HG03280 (cell line): Measurements from ENCODE around the gene STAT6.

Experiments
- ATAC-seq: cut with Tn5 transposase; IDR thresholded peaks from one replicate; pipeline ENCODE4 v1.9.1; 2021; ENCODE audit warnings: mild to moderate bottlenecking, moderate library complexity; ENCODE audit not compliant: unreplicated experiment

The STAT6 gene

DNA sequence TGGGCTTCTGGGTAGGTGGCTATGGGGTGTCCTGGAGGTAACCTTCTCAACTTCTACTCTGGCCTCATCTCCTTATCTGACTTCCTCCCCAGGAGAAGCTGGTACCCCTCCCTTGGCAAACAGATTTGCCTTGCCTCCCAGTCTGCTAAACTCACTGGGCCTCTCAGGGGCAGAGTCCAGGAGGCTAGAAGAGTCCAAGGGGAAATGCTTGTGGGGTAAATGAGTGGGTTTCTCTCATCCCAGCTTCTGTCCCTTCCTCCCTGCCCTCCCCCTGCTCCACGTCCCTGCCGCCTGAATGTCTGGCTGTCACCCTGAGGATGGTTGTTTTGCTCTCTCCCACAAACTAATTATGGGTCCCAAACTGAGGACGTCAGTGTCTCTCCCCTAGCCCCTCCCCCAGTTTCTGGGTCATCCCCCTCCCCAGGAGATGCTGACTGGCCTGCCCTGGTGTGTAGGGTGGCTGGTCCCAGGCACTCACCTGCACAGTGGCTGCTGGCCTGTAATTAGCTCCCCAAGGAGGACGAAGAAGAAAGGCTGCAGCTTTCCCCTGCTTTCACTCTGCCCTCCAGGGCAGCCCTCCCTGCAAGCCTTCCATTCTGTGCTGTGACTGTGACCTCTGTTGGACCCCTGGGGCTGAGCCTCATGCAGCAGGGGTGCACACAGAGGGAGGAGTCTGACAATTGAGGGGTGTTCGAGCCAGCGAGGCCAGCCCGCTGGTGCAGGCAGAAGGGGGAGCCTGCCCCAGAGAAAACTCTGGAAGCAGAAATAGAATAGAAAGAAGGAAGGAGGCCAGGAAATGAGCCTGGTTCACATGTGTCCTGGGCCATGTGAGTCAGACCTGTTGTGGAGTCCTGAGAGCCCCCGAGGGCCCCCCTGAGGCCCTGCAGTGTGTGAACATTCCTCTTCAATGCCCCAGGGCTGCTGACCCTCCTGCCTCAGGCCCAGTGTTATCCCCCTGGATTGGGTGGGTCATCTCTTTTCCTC, 36.1 kb upstream of the STAT6 start, which contains the start of gene LRP1-AS:
Gene LRP1-AS, minus strand, starts transcription at position 659 of the 984 bp plus-strand sequence.
- no peak for ATAC-seq

- ATAC-seq = no peak
Measured at GRCh38 chr12:57146092-57146491, 34.9 kb upstream of the STAT6 start.

DNA sequence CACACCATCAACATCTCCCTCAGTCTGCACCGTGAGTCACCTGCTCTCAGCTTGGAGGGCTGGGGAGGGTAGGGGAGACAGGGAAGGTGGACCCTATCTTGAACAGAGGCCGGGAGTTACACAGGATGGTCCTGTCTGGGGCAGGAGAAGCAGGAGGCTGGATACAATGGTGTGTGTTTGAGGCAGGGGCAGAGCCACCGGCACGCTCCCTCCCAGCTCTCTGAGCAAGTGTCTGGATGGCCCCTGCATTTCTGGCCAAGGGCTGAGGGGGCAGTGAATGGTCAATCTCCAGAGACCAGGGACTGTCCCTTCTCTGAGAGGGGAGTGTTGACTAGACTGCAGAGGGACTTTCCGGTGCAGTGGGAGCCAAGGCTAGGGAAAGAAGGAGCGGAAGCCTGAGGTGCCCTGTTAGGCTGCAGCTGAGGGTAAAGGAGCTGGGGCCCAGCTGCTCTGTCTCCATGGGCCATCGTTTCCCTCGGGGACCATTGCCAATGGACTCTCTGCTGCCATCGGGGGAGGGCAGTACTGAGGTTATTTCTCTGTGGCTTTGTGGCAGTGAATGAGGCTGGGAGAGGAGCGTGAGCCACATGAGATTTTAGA, 34.4 kb upstream of the STAT6 start:
- ATAC-seq = no peak

- ATAC-seq = no peak
Measured at GRCh38 chr12:57143454-57143853, 32.3 kb upstream of the STAT6 start.

DNA sequence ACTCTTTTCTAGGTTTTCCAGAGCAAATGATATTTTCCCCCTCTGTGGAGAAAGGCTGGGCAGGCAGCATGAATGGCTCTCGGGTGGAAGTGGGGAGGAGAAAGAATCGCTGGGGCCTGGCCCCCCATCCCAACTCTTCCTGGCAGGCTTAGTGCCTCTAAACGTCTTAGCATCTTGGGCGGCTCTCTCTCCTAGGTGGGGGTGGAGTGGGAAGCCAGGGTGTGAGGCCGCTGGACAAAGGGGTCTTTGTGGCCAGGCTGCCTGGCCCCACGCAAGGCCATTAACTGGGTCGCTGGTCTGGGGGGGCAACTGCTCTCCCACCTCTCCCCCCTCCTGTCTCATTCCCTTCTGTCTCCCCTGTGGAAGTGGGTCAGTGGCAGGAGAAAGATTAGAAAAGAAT, 31.6 kb upstream of the STAT6 start:
- no peak for ATAC-seq

DNA sequence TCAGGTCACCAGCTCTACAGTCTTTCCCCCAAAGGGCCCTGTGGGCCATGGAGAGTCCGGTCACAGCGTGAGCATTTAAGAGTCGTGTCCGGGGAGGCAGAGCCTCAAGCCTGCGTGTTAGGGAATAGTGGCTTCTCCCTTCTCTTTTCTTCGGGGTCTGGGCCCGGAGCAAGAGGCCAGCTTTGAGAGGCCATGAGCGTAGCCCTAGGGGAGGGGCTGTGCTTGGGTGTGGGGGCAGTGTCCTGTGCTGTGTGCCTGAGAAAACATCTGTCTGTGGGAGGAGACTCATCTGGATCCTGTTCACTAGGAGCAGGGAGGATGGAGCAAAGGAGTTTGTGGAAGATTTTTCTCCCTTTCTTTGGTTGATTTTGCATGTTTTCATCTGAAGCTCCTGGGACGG, 31.0 kb upstream of the STAT6 start:
- ATAC-seq = no peak

DNA sequence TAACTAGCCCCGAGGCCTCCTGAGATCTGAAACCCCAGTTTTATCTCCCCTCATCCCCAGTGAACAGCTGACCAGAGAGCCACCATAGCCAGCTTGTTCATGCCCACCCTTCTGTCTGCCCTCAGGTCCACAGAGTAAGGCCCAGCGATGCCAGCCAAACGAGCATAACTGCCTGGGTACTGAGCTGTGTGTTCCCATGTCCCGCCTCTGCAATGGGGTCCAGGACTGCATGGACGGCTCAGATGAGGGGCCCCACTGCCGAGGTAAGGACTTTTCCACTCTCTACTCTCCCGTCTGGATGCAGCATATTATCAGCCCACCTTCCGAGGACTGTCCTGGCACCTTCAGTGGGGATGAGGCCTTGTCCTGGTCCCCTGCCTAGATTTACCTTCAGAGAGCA, 30.1 kb upstream of the STAT6 start:
- no peak for ATAC-seq

GRCh38 chr12:57139796-57140649, 28.9 kb upstream of the STAT6 start:
- ATAC-seq = no peak

DNA sequence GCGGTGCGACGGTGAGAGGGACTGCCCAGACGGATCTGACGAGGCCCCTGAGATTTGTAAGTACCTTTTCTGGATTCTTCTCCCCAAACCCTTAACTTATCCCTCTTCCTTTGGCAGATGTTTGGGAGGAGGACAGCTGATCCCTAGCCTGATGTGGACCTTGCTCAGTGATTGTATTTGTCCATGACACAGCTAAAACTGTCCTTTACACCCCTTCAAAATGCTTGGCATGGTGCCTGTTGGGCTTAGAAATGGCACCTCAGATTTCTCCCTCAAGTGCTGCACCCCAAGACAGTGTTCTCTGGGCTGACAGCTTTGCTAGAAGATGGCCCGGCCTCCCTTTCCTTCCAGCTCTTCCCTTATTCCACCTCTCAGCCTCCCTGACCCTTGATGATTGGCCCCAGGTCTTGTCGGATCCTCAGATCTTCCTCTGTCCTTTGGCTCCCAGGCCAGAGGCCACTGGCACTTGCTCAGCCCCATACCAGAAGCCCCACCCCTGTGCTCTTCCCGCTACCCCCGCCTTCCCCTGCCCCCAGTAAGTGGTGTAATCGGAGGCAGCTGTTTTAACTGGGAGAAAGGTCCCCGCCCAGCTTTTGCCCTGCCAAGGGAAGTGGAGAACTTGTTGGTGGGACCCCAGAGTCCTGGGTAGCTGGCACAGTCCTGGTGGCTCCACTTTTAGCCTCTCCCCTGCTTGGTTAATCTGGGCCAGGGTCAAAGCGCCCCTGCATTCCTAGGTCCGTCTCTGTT, 27.5 kb upstream of the STAT6 start:
- ATAC-seq = no peak

DNA sequence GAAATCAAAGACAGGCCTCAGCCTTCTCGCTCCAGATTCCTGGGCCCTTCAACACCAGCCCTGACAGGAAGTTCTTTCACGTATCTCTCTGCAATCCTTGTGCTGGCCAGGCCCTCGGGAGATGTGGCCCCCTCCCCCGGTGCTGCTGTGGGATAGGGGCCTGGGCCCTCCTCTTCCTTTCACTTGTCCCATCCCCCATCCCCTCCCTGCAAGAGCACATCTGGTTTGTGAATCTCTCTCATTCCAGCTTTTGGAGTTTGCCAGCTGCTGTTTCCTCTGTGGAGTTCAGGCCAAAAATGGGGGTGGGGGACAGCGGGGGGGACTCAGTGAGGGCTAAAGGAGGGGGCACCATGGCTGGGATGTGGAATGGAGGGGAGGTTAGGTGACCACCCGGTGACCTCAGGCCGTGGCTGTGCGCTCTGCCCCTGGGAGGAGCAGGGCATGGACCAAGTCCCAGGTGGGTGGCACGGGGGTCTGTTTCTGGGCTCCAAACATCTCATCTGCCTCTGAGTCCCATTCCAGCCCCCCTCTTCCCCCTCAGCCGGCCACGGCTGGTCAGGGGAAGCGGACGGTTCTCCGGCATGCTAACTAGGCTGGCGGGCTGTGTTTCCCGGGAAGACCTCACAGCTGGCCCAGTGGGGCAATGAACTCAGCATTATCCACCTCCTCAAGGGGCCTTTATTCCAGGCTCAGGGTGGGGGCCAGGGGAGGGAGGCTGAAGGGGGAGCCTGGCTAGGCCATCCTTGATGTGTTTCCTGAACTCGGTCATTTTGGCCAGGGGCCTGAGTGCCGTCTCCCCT, 24.6 kb upstream of the STAT6 start:
- ATAC-seq = no peak

GRCh38 chr12:57134949-57135348, 23.8 kb upstream of the STAT6 start:
- ATAC-seq = no peak

- no peak for ATAC-seq
Measured at GRCh38 chr12:57133916-57134315, 22.8 kb upstream of the STAT6 start.

- ATAC-seq = no peak
Measured at GRCh38 chr12:57133013-57133569, 21.9 kb upstream of the STAT6 start.

- ATAC-seq = no peak
Measured at GRCh38 chr12:57131896-57132744, 21.0 kb upstream of the STAT6 start.

- no peak for ATAC-seq
Measured at GRCh38 chr12:57130941-57131340, 19.8 kb upstream of the STAT6 start.

DNA sequence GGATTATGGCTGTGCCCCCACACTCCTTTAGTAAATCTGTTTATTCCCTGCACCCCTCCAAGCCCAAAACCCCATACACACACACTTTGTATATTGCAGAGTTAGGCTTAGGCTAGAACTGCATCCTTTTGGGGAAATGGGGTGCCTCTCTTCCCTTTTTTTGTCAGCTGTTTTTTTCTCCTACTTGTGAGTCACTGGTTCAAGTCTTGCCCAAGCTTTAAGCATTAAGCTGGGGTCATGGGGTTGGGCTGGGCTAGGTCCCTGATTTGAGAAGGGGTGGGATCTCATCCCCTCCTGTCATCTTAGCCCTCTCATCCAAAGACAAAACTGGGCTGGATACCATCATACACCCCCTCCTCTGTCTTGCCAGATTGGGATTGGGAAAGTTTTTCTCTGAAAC, 18.7 kb upstream of the STAT6 start:
- ATAC-seq = no peak

DNA sequence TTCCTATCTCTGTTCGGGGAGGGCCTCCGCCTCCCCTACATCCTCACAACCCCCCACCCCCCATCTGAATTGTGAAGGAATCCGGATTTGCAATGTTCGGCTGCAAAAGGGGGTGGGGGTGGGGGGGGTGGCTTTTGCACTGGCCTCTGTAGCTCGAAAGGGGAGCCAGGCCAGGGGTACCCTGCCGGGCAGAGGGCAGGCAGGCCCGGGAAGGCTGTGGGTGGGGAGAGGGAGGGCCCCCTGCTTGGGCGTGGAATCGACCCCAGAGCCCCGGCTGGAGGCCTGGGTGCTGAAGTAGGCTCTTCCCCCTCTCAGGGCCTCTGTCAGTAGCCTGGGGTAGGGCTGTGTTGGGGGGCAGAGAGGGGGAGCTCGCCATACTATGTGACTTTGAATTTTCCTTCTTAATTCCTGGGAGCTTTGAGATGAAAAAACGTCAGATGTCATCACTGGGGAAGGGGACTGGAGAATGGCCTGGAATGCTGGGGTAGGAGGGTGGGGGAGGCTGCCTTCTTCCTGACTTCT, 18.2 kb upstream of the STAT6 start:
- no peak for ATAC-seq

- ATAC-seq = no peak
Measured at GRCh38 chr12:57128519-57129247, 17.5 kb upstream of the STAT6 start.
